Stimulated activated CD8-positive, alpha-beta memory T cell treated with anti-CD3 and anti-CD28 coated beads, Interleukin-4, amount 100 ng/mL, for 48 hours (primary cell): ENCODE results near the gene CMPK2.

ENCODE experiments used
- DNase-seq: peaks from one replicate; pipeline ENCODE4 v3.0.0-alpha.2; 2020

The CMPK2 gene

DNA sequence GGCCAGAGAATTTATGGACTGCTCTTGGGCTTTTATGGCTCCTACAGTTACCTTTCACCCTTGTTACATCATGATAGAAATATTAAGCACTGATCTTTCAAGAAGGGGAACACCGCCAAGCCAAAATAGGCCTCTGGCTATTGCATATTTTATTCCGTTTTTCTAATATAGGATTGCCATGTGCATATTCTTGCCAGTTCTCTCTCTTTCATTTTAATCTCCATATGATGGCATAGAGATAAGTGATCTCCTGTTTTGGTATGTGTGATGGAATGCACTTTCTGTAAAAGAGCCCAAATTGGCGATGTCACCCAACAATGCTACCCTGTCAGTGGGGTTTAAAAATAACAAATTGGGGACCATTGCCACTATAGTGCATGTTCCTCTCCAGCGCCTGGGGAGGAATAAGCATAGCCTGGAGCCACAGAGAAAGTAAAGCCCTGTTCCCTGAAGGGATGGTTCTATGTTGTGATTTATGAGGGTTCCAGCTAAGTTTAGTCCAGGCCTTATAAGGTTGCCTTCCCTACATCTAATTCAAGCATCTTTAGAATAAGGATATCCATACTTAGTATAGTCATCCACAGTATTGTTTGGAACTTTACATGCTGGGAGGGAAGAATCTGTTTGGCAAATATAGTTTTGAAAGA, 26.9 kb downstream of the CMPK2 start:
- DNase-seq = no peak

DNA sequence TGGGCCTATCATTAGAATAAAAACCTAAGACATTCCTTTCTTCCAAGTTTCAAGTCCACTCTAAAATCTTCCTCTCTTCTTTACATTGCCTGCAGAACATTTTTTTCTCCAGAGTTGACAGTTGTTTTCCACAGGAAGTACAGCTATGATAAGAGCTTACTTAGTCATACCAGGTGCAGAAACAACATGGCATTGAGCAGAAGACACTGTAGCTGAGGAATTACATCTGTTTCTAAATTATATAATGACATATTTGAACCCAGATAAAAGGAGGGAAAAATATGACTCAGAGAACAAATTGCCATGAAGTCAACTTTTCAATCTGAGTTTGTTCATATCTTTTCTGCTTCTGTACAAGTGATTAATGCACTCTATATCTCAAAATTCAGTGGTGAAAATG, 30.2 kb downstream of the CMPK2 start:
- DNase-seq = no peak

GRCh38 chr2:6834163-6834562, 31.5 kb downstream of the CMPK2 start:
- DNase-seq = no peak

- DNase-seq = no peak
Measured at GRCh38 chr2:6833300-6833604, 32.5 kb downstream of the CMPK2 start.

- no peak for DNase-seq
Measured at GRCh38 chr2:6832596-6833299, 33.0 kb downstream of the CMPK2 start.

DNA sequence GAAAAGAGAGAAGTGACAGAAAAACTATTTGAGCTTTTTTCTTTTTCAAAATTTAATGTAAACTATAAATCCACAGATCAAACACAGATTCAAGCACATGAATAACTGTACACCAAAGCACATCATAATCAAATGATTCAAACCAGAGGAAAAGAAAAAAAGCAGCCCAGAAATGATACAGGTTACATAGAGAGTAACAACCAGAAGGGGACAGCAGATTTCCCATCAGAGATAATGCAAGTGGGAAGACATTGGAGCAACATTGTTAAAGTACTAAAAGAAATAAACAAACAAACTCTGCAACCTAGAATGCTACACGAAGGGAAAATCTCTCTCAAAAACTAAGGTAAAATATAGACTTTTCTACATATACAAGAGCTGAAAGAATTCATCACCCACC, 34.5 kb downstream of the CMPK2 start:
- no peak for DNase-seq

DNA sequence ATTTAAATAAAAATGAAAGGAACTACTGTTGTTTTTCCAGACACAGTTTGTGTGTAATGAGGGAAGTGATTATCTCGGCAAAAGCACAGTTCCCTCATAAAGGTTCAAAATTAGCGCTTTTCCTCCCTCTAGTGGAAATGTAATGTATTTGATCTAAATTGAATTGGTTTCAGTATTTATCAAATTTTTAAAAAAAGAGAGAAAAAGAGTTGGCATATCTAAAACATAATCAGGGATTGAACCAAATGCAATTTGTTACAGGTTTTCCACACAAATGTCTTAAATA, 37.5 kb downstream of the CMPK2 start:
- no peak for DNase-seq

GRCh38 chr2:6827566-6828298, 38.0 kb downstream of the CMPK2 start:
- no peak for DNase-seq

DNA sequence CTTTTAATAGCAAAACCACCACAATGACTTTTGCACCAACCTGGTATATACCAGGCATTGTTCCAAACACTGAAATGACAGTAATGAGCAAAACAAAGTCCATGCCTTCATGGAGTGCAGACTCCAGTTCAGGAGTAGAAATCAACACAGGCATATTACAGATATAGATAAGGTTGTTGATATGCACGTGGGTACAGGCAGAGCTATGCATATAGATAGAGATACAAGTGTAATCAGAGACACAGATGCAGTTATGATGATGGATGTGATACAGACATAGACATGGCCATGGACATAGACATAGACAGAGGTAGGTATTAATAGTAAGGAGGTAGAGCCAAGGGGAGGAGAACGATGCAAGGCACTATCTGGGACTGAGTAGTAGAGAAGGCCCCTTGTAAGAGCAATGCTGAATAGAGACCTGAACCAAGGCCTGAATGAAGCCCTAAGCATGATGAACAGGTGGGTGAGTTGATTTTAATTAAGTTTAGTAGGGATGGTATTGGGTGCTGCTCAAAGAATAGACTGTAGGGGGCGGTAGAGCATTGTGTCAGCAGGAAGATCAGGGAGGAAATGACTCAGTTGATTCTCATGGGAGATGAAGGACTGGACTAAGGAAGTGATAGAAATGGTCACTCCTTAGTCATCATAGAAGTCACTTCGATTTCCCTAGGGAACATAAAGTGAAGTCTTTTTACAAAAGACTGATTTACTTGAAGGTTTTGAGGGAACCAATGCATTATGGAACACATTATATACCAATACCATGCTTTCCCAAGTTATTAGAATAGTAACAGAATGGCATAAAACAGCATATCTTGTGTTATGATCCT, 39.4 kb downstream of the CMPK2 start:
- peak; percentile 77 for DNase-seq

GRCh38 chr2:6824962-6825361, 40.7 kb downstream of the CMPK2 start:
- no peak for DNase-seq

DNA sequence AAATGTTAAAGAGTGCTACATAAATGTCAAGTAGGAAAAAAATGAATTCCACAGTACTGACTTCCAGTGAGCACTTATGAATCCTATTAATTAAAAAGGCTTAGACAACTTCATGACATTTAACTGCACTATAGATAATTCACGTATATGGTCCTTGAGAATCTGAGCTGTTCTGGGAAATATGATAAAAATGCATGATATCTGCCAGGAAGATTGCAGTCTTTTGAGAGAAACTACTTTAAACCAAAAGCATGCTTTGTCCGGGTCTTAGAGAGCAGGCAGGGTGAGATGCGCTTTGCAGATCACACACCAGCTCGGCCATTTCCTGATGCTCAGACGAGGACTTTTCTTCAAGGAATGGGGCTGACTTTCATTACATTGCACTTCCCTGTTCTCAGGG, 42.6 kb downstream of the CMPK2 start:
- DNase-seq = no peak

DNA sequence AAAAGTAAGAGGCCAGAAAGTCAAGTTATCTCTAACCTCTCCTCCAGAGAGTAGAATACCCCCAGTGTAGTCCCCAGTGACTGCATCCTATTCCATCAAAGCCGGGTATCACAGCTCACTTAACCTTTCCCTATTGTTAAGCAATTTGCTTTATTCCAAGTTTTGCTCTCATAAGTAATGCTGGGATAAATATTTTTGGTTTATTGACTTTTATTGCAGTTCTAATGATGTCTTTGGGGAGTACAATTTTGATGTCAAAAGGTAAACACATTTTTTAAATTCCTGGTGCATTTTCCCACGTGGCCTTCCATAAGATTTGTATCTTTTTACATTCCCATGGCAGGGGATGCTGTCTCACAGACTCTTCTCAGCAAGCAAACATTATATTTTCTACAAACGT, 43.3 kb downstream of the CMPK2 start:
- DNase-seq = no peak

GRCh38 chr2:6820903-6821584, 44.7 kb downstream of the CMPK2 start:
- DNase-seq = no peak

GRCh38 chr2:6820236-6820635, 45.5 kb downstream of the CMPK2 start:
- no peak for DNase-seq

DNA sequence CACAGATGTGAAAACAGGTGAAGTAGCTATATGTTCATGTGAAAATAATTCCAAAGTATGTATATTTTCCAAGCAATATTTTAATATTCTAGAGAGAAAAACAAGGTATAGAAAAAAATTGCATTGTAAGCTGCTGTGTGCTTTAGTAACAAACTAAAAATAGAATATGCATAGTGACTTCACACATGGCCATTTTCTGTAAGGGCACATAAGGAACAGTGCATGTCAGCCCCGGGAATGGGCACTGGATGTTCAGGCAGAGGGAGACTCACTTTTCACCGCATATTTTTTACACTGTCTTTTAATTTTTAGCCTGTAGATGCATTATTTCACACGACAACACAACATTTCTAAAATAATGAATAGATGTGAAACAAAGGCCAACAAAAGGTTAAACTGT, 46.0 kb downstream of the CMPK2 start:
- no peak for DNase-seq

DNA sequence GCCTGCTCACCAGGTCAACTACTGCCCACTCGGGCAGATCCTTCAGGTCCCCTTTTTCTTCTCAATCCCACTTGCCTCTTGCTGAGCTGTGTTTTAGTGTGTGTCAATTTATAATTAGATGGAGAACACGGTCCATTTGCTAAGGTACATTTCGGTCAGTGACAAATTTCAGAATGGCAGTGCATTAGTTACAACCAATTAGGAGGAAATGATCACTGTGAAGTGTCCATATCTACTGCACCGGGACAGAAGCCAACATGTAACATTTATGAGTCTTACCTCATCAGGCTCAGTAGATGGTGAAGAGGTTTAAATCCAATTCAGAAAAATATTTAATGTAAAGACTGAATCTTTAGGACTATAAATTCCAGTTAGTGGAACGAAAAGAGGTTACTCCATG, 47.7 kb downstream of the CMPK2 start:
- no peak for DNase-seq

- DNase-seq = no peak
Measured at GRCh38 chr2:6814869-6815268, 50.8 kb downstream of the CMPK2 start.

DNA sequence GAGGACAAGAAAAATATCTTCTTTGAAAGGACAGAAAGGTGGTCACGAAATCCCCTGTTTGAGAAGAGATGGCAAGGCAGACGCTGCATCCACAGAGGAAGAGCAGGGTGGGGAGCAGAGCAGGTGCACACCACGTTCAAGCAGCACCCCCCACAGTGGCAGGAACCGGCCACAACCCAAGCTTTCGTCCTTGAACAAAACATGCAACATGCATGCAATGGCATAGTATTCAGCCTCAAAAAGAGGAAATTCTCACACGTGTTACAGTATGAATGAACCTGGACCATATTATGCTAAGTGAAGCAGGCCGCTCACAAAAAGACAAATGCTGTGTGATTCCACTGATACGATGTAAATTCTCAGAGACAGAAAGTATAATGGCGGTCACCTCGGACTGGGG, 51.4 kb downstream of the CMPK2 start:
- DNase-seq = no peak

DNA sequence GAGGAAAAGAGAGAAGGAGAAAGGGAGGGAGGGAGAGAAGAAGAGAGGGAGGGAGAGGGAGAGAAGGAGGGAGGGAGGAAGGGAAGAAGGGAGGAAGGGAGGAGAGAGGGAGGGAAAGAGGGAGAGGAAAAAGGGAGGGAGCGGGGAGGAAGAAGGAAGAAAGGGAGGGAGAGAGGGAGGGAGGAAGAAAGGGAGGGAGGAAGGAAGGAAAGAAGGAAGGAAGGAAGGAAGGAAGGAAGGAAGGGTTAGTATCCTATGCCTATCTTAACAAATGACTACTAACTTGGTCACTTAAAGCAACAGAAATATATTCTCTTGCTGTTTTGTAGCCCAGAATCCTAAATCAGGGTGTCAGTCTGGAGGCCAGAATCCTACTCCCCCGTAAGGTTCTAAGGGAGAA, 52.1 kb downstream of the CMPK2 start:
- no peak for DNase-seq

DNA sequence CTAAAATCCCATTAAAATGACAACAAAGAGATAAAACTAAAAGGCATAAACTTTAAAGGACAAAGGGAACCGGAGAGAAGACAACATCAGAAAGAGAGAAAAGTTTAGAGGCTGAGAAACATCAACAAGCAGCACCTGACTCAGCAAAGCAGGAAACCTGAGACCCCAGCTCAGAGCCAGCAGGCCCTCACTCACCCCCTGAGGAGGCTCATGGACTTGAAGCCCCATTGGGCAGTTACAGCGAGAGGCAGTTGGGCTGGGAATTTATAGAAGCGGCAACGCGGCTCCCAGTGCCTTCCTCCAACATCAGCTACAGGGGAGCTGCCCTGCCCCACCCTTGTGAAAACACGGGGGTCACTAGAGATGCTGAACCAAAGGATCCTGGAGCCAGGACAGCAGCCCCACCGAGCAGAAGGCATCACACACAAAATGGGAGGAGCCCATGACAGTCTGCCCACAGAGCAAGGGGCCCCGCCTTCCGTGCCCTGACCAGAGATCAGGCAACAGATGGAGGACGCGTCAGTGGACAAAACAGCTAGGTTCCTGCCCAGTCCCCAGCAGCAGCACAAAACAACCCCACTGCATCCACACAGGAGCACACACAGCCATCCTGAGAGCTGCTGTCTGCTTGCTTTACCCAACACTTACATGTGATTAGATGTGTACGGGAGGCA, 52.7 kb downstream of the CMPK2 start:
- no peak for DNase-seq

GRCh38 chr2:6810961-6811360, 54.7 kb downstream of the CMPK2 start:
- no peak for DNase-seq

GRCh38 chr2:6808426-6808825, 57.3 kb downstream of the CMPK2 start:
- DNase-seq = no peak

GRCh38 chr2:6806604-6807003, 59.1 kb downstream of the CMPK2 start:
- DNase-seq = no peak
